GM12873 (cell line): ENCODE measurements around the gene RAB31.

Source experiments
- CTCF ChIP-seq: IDR thresholded peaks from 2 replicates; pipeline ENCODE4 v1.5.1; 2012; ENCODE audit warnings: low read depth, mild to moderate bottlenecking, moderate library complexity, low read length, control low read depth; ENCODE audit not compliant: insufficient read depth; ENCODE audit errors: missing control alignments

The RAB31 gene

GRCh38 chr18:9810299-9810698, 102.2 kb downstream of the RAB31 start:
- no peak for TF ChIP-seq CTCF

- TF ChIP-seq CTCF: no peak
Measured at GRCh38 chr18:9810994-9811705, 103.0 kb downstream of the RAB31 start.

- no peak for TF ChIP-seq CTCF
Measured at GRCh38 chr18:9811978-9812377, 103.9 kb downstream of the RAB31 start.

GRCh38 chr18:9814431-9814830, 106.3 kb downstream of the RAB31 start:
- TF ChIP-seq CTCF: no peak

- TF ChIP-seq CTCF: no peak
Measured at GRCh38 chr18:9817286-9817685, 109.2 kb downstream of the RAB31 start.

- no peak for TF ChIP-seq CTCF
Measured at GRCh38 chr18:9817725-9818422, 109.8 kb downstream of the RAB31 start.

GRCh38 chr18:9818423-9818734, 110.3 kb downstream of the RAB31 start:
- no peak for TF ChIP-seq CTCF
